ENCODE results near the gene PNKP.

Gene PNKP

GRCh38 chr19:49814010-49814409 is 53.4 kb downstream of the PNKP start:
- FAIRE-seq: no peak

- FAIRE-seq: peak; percentile 99
Observed at GRCh38 chr19:49812997-49813861, 54.1 kb downstream of the PNKP start, which contains the start of gene FUZ. Gene FUZ, minus strand, starts transcription at chr19:49813292. Its CDS starts 186 bp downstream, at chr19:49813106.

DNA sequence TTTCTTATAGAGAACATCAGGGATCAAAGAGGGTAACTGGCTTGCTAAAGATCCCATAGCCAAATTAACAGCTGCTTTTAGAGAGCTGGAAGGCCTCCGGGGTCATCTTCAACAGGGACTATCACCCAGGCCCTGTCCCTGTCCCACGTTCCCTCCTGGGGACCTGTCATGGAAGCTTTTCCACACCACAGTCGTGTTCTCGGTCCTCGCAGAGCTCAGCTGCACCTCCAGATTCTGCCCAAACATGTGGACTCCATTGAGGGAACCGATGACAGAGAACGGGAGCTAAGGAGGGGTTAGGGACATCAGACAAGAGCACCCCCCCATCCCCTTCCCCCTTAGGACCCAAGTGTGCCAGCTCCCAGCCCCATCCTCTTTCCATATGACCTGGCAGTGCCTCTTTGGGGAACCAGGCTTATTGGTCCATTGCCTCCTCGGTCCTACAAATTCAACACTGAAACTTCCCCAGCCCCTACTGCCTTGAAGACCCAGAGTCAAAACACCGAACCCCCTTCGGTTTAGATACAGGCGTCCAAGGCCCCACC is 54.9 kb downstream of the PNKP start:
- FAIRE-seq: no peak

GRCh38 chr19:49811328-49811727 is 56.0 kb downstream of the PNKP start:
- no peak for FAIRE-seq

All from endometrium (tissue), 2 donors.